Upper lobe of left lung (tissue), 4 donors: ENCODE measurements around the gene DMAC2L.

Experiments used
- CTCF ChIP-seq, 6 experiments: fragments of 450-650 bp in 4 of 6; fragments of 200-600 bp in 2 of 6; sonication (generic) in 2 of 6; IDR thresholded peaks; one replicate each; pipeline ENCODE4 v1.5.1; 2016 to 2019; ENCODE audit warnings: antibody characterized with exemption in 6 of 6
- POLR2A ChIP-seq, 4 donors: fragments of 450-650 bp; IDR thresholded peaks; one replicate each; pipeline ENCODE4 v1.5.1; 2016 to 2017; ENCODE audit warnings: antibody characterized with exemption in 4 of 4, mild to moderate bottlenecking in 2 of 4

- no peak for TF ChIP-seq POLR2A (IDR thresholded peaks at IDR 0.05)
- TF ChIP-seq CTCF (IDR thresholded peaks at IDR 0.05), result no peak
These were observed 59.4 kb downstream of the DMAC2L start for GRCh38 chr14:50371546-50371945.
